RWPE2 (cell line): ENCODE results near the gene ZFP1.
"Not testable (repeated sequence)": the region's sequence is repeated elsewhere in the genome, so short reads cannot be mapped to it uniquely, and the experiment has no call there.

Source experiments
- ATAC-seq: fragments of 200-7000 bp; cut with Tn5 transposase; 3 replicates; pipeline ENCODE4 v1.9.1; 2021; ENCODE audit warnings: low read depth
- DNase-seq: peaks from one replicate; pipeline ENCODE4 v3.0.0-alpha.2; 2020; ENCODE audit warnings: low spot score
- H3K27ac ChIP-seq: fragments of 450-650 bp; 2 replicates; pipeline ENCODE4 v1.5.1; 2017; ENCODE audit warnings: mild to moderate bottlenecking; ENCODE audit not compliant: poor library complexity, severe bottlenecking
- H3K27me3 ChIP-seq: fragments of 250-450 bp; sonication (Bioruptor Pico); 2 replicates; pipeline ENCODE4 v1.5.1; 2021; ENCODE audit warnings: mild to moderate bottlenecking, moderate library complexity; ENCODE audit not compliant: insufficient read depth, poor library complexity, severe bottlenecking
- H3K36me3 ChIP-seq: fragments of 250-450 bp; sonication (Bioruptor Pico); 2 replicates; pipeline ENCODE4 v1.5.1; 2020; ENCODE audit warnings: low read depth, mild to moderate bottlenecking, moderate library complexity
- H3K4me1 ChIP-seq: fragments of 250-450 bp; sonication (Bioruptor Pico); 2 replicates; pipeline ENCODE4 v1.5.1; 2021; ENCODE audit warnings: mild to moderate bottlenecking, moderate library complexity; ENCODE audit not compliant: insufficient read depth, poor library complexity, severe bottlenecking
- H3K4me3 ChIP-seq: fragments of 250-450 bp; sonication (Bioruptor Pico); 2 replicates; pipeline ENCODE4 v1.5.1; 2021; ENCODE audit warnings: mild to moderate bottlenecking, moderate library complexity; ENCODE audit not compliant: severe bottlenecking
- H3K9me3 ChIP-seq: fragments of 250-450 bp; sonication (Bioruptor Pico); 2 replicates; pipeline ENCODE4 v1.5.1; 2021; ENCODE audit warnings: mild to moderate bottlenecking, moderate library complexity; ENCODE audit not compliant: severe bottlenecking
- TF ChIP-seq, protein P1 (sequence below): fragments of 450-650 bp; IDR thresholded peaks from one replicate; pipeline ENCODE4 v1.5.1; 2017; ENCODE audit warnings: mild to moderate bottlenecking, moderate library complexity; ENCODE audit not compliant: poor library complexity, severe bottlenecking

ZFP1 gene

DNA sequence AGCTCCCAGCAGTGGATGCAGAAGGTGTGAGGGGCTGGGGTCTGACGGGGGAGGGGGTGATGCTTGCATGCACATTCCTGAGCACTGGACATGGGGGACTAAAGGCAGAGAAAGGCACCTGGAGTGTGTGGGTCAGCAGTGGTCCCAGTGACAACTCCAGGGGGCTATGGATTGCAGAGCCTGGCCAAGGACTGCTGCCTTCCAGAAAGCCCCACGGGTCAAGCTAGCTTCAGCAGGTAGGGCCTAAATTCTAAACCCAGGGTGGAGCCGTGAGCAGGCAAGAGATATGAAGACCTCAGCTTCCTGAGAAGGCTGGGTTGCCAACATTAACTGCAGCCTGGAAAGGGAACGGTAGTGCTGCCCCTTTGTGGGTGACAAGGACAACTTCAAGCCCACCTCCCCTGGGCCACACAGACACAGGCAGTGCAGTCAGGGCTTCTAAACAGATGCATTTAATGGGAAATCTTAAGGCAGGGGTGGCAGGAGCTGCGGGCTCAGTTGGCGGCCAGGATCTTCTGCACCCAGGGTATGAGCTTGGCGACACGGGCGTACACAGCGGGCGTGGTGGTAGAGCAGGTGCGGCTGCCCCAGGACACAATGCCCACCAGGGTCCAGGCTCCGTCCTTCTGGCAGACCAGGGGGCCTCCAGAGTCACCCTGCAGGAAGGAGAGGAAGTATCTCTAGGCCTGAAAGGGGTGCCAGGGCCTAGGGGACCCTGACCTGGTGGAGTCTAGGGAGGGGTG lies 55.5 kb downstream of the ZFP1 start:
- ATAC-seq: no peak
- Histone ChIP-seq H3K4me3 (no peak overlapping the region), H3K9me3 (no peaks in the 10 kb centered on the region), H3K27ac (no peak overlapping the region), H3K4me1 (peaks cover 3% of the 10 kb centered on the region), H3K27me3 (no peaks in the 10 kb centered on the region), H3K36me3 (no peaks in the 10 kb centered on the region)
- TF ChIP-seq, protein P1, sequence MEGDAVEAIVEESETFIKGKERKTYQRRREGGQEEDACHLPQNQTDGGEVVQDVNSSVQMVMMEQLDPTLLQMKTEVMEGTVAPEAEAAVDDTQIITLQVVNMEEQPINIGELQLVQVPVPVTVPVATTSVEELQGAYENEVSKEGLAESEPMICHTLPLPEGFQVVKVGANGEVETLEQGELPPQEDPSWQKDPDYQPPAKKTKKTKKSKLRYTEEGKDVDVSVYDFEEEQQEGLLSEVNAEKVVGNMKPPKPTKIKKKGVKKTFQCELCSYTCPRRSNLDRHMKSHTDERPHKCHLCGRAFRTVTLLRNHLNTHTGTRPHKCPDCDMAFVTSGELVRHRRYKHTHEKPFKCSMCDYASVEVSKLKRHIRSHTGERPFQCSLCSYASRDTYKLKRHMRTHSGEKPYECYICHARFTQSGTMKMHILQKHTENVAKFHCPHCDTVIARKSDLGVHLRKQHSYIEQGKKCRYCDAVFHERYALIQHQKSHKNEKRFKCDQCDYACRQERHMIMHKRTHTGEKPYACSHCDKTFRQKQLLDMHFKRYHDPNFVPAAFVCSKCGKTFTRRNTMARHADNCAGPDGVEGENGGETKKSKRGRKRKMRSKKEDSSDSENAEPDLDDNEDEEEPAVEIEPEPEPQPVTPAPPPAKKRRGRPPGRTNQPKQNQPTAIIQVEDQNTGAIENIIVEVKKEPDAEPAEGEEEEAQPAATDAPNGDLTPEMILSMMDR: no peak
- peak; percentile 60 for DNase-seq

DNA sequence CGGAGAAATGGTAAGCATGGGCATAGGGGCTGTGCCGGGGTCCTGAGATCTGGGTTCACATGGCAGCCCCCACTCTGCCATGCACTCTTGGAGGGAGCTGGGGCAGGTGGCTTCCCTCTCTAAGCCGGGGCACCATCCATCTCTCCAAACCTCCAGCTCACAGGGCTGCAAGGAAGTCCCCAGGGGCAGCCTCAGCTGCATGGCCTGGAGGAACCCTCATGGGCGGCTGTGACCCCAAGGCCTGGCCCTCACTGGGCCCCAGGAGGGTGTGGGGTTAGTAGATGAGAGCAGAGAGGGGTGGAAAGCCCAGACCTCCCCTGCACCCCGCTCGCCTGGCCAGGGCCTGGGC lies 56.1 kb downstream of the ZFP1 start:
- Histone ChIP-seq H3K4me1 (peaks cover 3% of the 10 kb centered on the region), H3K27ac (no peak overlapping the region), H3K4me3 (no peak overlapping the region), H3K9me3 (no peaks in the 10 kb centered on the region), H3K27me3 (no peaks in the 10 kb centered on the region), H3K36me3 (no peaks in the 10 kb centered on the region)
- ATAC-seq (no peak; the same call in 2 of the 3 replicates), DNase-seq (peak; percentile 44)
- TF ChIP-seq, protein P1: no peak

DNA sequence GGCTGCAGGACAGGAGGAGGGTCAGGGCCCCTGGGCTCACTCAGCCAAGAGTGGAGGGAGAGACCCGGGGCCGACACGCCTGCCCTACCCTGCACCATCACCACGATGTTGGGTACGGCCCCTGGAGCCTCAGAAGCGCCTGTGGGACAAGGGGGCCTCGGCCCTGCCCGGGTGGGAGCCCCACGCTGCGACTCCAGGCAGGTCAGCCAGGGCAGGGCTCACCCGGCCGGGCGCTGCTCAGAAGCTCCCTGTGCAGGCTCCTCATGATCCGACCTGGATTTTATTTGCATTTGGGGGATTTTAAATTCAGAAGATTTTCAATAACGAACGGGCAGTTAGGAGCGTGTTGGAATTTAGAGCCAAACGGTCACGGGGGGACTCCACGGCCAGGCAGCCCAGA lies 56.6 kb downstream of the ZFP1 start:
- ATAC-seq: peak; percentile 14; the same call in 2 of the 3 replicates
- H3K4me1 ChIP-seq, DNase-seq, H3K27ac ChIP-seq, H3K27me3 ChIP-seq, H3K9me3 ChIP-seq, H3K36me3 ChIP-seq, H3K4me3 ChIP-seq: not testable (repeated sequence)

DNA sequence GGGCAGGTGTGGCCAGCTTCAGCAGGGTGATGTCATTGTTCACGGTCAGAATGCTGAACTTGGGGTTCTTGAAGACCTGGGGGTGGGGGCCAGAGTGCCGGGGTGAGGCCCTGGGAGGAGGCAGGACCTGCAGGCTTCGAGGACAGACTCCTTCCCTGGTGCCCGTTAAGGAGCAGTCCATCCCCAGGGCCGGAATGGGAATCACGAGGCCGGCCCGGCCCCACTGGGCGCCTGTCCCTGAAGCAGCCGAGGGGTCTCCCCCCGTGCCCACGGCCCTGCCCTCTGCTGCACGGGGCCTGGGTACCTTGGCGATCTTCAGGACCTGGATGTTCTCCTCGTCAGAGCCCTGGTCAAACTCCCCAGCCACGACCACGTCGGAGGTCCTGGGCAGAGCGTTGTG lies 57.1 kb downstream of the ZFP1 start:
- H3K9me3 ChIP-seq, DNase-seq, H3K4me1 ChIP-seq, H3K27ac ChIP-seq, H3K27me3 ChIP-seq, H3K4me3 ChIP-seq, ATAC-seq, H3K36me3 ChIP-seq: not testable (repeated sequence)

DNA sequence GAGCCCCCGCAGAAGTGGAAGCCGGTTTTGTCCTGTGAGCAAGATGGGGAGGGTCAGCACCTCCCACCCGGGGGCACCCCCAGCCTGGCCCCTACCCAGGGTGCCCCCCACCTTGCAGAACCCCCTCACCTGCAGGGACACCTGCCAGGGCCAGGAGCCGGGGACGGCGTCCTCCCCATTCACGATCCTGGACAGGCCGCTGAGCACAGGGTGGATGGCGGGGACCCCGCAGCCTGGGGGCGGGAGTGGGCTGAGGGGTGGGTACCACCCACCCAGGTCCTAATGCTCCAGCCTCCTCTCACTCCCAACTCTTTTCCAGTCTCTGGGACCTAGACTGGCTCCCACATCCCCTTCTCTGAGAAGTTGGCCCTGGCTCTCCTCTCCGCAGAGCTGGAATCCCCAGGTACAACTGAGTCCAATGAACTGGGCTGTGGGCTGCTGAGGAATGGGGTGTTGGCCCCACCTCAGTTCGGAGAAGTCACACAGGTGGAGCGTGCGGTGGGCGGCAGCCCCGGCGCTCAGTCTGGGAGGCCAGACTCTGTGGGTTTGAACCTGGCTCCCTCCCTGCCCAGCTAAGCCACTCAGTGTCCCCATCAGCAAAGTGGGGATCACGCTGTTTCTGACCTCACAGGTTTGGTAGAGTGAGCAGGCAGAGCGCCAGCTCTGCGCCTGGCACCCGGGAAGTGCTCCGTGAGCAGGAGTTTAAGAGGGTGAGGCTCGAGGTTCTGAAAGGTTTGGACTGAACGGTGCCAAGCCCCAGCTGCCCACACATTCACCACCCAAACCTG lies 57.8 kb downstream of the ZFP1 start:
- not testable (repeated sequence) for DNase-seq, H3K9me3 ChIP-seq
- peak; percentile 11; the same call in 2 of the 3 replicates for ATAC-seq

DNA sequence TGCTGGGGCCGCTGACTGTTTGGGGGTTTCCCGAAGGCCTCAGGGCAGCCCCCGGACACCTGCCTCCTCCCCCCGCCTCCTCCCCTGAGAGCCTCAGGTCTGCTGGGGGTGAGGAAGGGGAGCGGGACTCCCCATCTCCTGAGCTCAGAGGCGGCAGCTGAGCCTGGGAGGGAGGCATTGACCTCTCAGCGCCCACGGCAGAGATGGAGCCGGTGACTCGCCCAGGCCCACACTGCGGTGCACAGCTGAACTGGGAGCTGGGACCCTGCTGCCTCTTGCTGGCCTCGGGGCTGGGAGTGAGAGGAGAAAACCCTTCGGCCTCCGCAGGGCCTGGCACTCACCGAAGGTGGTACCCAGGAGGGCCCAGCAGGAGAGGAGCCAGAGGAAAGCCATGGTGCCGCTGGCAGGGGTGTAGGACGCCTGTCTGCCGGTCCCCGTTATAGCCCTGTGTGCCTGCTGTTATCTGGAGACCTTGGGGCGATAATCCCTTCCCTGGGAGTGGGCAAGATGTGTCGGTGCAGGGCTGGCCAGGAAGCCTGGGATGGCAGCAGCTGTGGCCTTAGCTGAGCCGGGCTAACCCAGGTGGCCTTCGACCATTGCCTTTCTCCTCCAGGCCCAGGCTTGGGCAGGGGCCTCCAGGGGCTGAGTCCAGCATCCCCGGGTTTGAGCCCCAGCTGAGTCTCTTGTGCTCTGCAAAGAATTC lies 58.6 kb downstream of the ZFP1 start, which contains the start of gene CTRB2:
Gene CTRB2 (minus strand): TSS at position 413 of the 703 bp plus-strand sequence. CDS start 20 bp downstream, at position 393.
- ATAC-seq (peak; percentile 12; the same call in 2 of the 3 replicates), DNase-seq (no peak)
- Histone ChIP-seq H3K36me3 (no peaks in the 10 kb centered on the region), H3K27ac (no peak within 1 kb of the TSS), H3K9me3 (no peaks in the 10 kb centered on the region), H3K4me1 (no peaks in the 10 kb centered on the region), H3K4me3 (no peak within 1 kb of the TSS), H3K27me3 (no peaks in the 10 kb centered on the region)
- TF ChIP-seq, protein P1: no peak

More for the DNA sequence above, 57.8 kb downstream of the ZFP1 start:
- not testable (repeated sequence) for H3K4me3 ChIP-seq, H3K4me1 ChIP-seq, H3K27ac ChIP-seq, H3K36me3 ChIP-seq, H3K27me3 ChIP-seq
